OCI-LY1 (cell line): ENCODE measurements around the gene MBOAT1.

ENCODE experiments used
- H2AFZ ChIP-seq: fragments of 200-600 bp; sonication (generic), shearing (Covaris generic); 2 replicates; pipeline ENCODE4 v1.6.0; 2014; ENCODE audit warnings: antibody characterized with exemption, mild to moderate bottlenecking, low read length
- H3F3A ChIP-seq: fragments of 200-600 bp; sonication (generic), shearing (Covaris generic); 2 replicates; pipeline ENCODE4 v1.6.0; 2014; ENCODE audit warnings: mild to moderate bottlenecking, antibody characterized with exemption, low read length, moderate library complexity; ENCODE audit not compliant: insufficient read depth
- H3K27ac ChIP-seq: fragments of 200-600 bp; sonication (generic); 2 replicates; pipeline ENCODE4 v1.5.1; 2014; ENCODE audit warnings: low read length, mixed run types, mild to moderate bottlenecking, low read depth; ENCODE audit not compliant: poor library complexity, severe bottlenecking
- H3K27me3 ChIP-seq: fragments of 200-600 bp; sonication (generic); 2 replicates; pipeline ENCODE4 v1.6.0; 2014; ENCODE audit warnings: antibody characterized with exemption, mild to moderate bottlenecking, low read length, moderate library complexity; ENCODE audit not compliant: insufficient read depth
- H3K36me3 ChIP-seq: fragments of 200-600 bp; sonication (generic); 2 replicates; pipeline ENCODE4 v1.6.1; 2014; ENCODE audit warnings: mild to moderate bottlenecking, antibody characterized with exemption, low read length, moderate library complexity, mixed read lengths; ENCODE audit not compliant: insufficient read depth
- H3K4me1 ChIP-seq: fragments of 200-600 bp; sonication (generic); 2 replicates; pipeline ENCODE4 v1.5.1; 2014; ENCODE audit warnings: mild to moderate bottlenecking, low read length, moderate library complexity; ENCODE audit not compliant: insufficient read depth, severe bottlenecking
- H3K4me2 ChIP-seq: fragments of 200-600 bp; sonication (generic), shearing (Covaris generic); 2 replicates; pipeline ENCODE4 v1.6.1; 2014; ENCODE audit warnings: low read length
- H3K4me3 ChIP-seq: fragments of 200-600 bp; sonication (generic); 2 replicates; pipeline ENCODE4 v1.5.1; 2014; ENCODE audit warnings: low read length, low read depth, mild to moderate bottlenecking, mixed read lengths; ENCODE audit not compliant: poor library complexity, severe bottlenecking
- H3K79me2 ChIP-seq: fragments of 200-600 bp; shearing (Covaris generic); 2 replicates; pipeline ENCODE4 v1.6.1; 2016; ENCODE audit warnings: mixed run types, low read length, mixed read lengths; ENCODE audit not compliant: insufficient read depth
- H3K9ac ChIP-seq: fragments of 200-600 bp; sonication (generic), shearing (Covaris generic); 2 replicates; pipeline ENCODE4 v1.6.1; 2014; ENCODE audit warnings: mild to moderate bottlenecking, low read length, mixed read lengths
- H3K9me2 ChIP-seq: fragments of 200-600 bp; sonication (generic), shearing (Covaris generic); 2 replicates; pipeline ENCODE4 v1.6.1; 2014; ENCODE audit warnings: low read depth, mild to moderate bottlenecking, low read length, mixed read lengths
- H3K9me3 ChIP-seq: fragments of 200-600 bp; shearing (Covaris generic); 2 replicates; pipeline ENCODE4 v1.6.1; 2014; ENCODE audit warnings: low read length, mixed read lengths
- H4K20me1 ChIP-seq: fragments of 200-600 bp; sonication (generic), shearing (Covaris generic); 2 replicates; pipeline ENCODE4 v1.6.0; 2016; ENCODE audit warnings: mild to moderate bottlenecking, low read length; ENCODE audit not compliant: insufficient read depth
- EZH2 ChIP-seq: fragments of 200-600 bp; sonication (generic), shearing (Covaris generic); IDR thresholded peaks from 2 replicates; pipeline ENCODE4 v1.8.0; 2017; ENCODE audit warnings: borderline replicate concordance, mixed run types, mild to moderate bottlenecking, antibody characterized with exemption, low read length, moderate library complexity, mixed read lengths
- TF ChIP-seq, protein P1 (sequence below): fragments of 200-600 bp; sonication (generic), shearing (Covaris generic); IDR thresholded peaks from 2 replicates; pipeline ENCODE4 v1.5.1; 2017; ENCODE audit warnings: mild to moderate bottlenecking, antibody characterized with exemption, low read length, moderate library complexity, mixed read lengths

The MBOAT1 gene

DNA sequence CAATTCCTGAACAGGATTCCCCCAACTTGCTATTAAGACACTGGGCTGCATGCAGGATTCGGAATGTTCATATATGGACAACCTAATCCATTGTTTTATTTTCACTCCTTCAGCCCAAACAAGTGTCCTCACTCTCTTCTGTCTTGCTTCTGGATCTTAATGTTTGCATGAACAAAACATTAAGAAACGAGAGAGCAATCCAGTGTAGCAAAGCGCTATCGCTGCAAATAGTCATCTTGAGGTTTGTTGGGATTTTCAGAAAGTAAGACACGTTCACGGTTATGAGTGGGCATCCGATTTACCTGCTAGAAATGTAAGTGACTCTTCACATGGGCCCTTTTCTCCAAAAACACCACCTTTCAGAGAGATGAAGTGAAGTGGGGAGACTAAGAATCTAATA lies 156.4 kb downstream of the MBOAT1 start:
- Histone ChIP-seq H3K9me2 (no peaks in the 10 kb centered on the region), H4K20me1 (no peaks in the 10 kb centered on the region), H3K79me2 (no peaks in the 10 kb centered on the region), H3K36me3 (no peaks in the 10 kb centered on the region), H3K4me2 (no peak overlapping the region), H3K4me3 (no peak overlapping the region), H3K27ac (no peak overlapping the region), H3K4me1 (no peaks in the 10 kb centered on the region), H2AFZ (no peak overlapping the region), H3K27me3 (no peaks in the 10 kb centered on the region), H3K9ac (no peak overlapping the region), H3K9me3 (no peaks in the 10 kb centered on the region), H3F3A (no peaks in the 10 kb centered on the region)
- no peak for TF ChIP-seq EZH2
- TF ChIP-seq, protein P1, sequence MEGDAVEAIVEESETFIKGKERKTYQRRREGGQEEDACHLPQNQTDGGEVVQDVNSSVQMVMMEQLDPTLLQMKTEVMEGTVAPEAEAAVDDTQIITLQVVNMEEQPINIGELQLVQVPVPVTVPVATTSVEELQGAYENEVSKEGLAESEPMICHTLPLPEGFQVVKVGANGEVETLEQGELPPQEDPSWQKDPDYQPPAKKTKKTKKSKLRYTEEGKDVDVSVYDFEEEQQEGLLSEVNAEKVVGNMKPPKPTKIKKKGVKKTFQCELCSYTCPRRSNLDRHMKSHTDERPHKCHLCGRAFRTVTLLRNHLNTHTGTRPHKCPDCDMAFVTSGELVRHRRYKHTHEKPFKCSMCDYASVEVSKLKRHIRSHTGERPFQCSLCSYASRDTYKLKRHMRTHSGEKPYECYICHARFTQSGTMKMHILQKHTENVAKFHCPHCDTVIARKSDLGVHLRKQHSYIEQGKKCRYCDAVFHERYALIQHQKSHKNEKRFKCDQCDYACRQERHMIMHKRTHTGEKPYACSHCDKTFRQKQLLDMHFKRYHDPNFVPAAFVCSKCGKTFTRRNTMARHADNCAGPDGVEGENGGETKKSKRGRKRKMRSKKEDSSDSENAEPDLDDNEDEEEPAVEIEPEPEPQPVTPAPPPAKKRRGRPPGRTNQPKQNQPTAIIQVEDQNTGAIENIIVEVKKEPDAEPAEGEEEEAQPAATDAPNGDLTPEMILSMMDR, result no peak
